Uterus (tissue), 4 donors: ENCODE results near the gene ETS1. TPM values are rescaled to one million over a fixed set of nuclear protein-coding genes. Genes with fewer than 3 reads are reported as not detected.

Source experiments
- DNase-seq, 2 donors: peaks; one replicate each; pipeline ENCODE4 v3.0.0-alpha.2; 2019 to 2020
- H3K27ac ChIP-seq, 2 donors: fragments of 200-600 bp; sonication (generic); 1 replicate in 1 of 2; 2 replicates in 1 of 2; pipeline ENCODE4 v1.5.1; 2016 to 2018
- H3K27me3 ChIP-seq, 2 donors: fragments of 200-600 bp; sonication (generic); one replicate each; pipeline ENCODE4 v1.5.1; 2018 to 2019; ENCODE audit warnings: control low read depth in 1 of 2
- H3K36me3 ChIP-seq, 2 donors: fragments of 200-600 bp; sonication (generic); one replicate each; pipeline ENCODE4 v1.5.1; 2019; ENCODE audit warnings: control low read depth in 1 of 2
- H3K4me1 ChIP-seq, 2 donors: fragments of 200-600 bp; sonication (generic); one replicate each; pipeline ENCODE4 v1.5.1; 2018 to 2019; ENCODE audit warnings: control low read depth in 1 of 2
- H3K4me3 ChIP-seq, 2 donors: fragments of 200-600 bp; sonication (generic); 1 replicate in 1 of 2; 2 replicates in 1 of 2; pipeline ENCODE4 v1.5.1; 2018 to 2019; ENCODE audit warnings: mild to moderate bottlenecking in 1 of 2
- H3K9me3 ChIP-seq, 2 donors: fragments of 200-600 bp; sonication (generic); one replicate each; pipeline ENCODE4 v1.5.1; 2019; ENCODE audit warnings: control low read depth in 1 of 2
- CTCF ChIP-seq, 4 experiments: fragments of 200-600 bp in 2 of 4; fragments of 450-650 bp in 2 of 4; sonication (generic) in 2 of 4; IDR thresholded peaks; one replicate each; pipeline ENCODE4 v1.5.1; 2016 to 2019; ENCODE audit warnings: antibody characterized with exemption in 4 of 4, mild to moderate bottlenecking in 2 of 4, moderate library complexity in 1 of 4
- POLR2A ChIP-seq, 2 donors: fragments of 450-650 bp; IDR thresholded peaks; one replicate each; pipeline ENCODE4 v1.6.1; 2016; ENCODE audit warnings: antibody characterized with exemption in 2 of 2, mild to moderate bottlenecking in 1 of 2, moderate library complexity in 1 of 2
- intact Hi-C: fragments of 100-400 bp; cut with DNase I; formaldehyde crosslinking; loops from one replicate; pipeline ENCODE4 v1.15.1; 2023; ENCODE audit warnings: low total_unique reads
- total RNA-seq, 4 donors: library from RNA; depleted of rRNA in 3 of 4; stranded (reverse); fragments of >200 nt in 3 of 4; gene quantifications; one replicate each; pipeline versions ENCODE4 v1.1.0 to v1.2.4, GENCODE V29; 2014 to 2023
- donor health status: DM: yes; HTN: yes; CAD: no.

Gene ETS1
- total RNA-seq, 4 donors from 2014 or later: 24.1 to 80.9 (median 58.3) TPM

GRCh38 chr11:128494418-128495332, 92.7 kb downstream of the ETS1 start:
- H3K36me3 ChIP-seq: no peaks in the 10 kb centered on the region
- no peak for DNase-seq
- H3K4me3 ChIP-seq: no peak overlapping the region
- peaks cover 0 to 14% of the 10 kb centered on the region in 2 donors for H3K4me1 ChIP-seq
- intact Hi-C loops: no loop called here
- H3K27me3 ChIP-seq: no peaks in the 10 kb centered on the region
- TF ChIP-seq POLR2A (IDR thresholded peaks at IDR 0.05) (no peak), CTCF (IDR thresholded peaks at IDR 0.05) (no peak)
- H3K9me3 ChIP-seq: no peaks in the 10 kb centered on the region
- peak overlapping the region; percentile 57 to 67 for H3K27ac ChIP-seq

DNA sequence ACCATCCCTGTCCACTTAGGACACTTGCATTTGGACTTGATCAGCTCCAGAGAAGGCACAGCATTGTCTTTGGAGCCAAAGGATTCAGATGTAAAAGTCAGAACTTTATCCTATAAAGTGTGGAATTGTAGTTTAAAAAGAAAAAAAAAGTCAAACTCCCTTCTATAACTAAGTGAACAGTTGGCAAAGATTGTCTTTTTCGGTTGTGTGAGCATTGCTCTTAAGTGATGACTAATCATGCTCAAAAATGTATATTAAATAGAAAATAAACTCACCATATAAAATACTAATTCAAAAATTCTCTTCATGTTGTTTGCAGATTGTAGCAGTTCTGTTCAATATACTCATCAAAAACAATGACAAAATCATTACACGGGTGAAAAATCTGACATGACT, 93.8 kb downstream of the ETS1 start:
- Histone ChIP-seq H3K9me3 (no peaks in the 10 kb centered on the region), H3K4me1 (peaks cover 0 to 14% of the 10 kb centered on the region in 2 donors), H3K27me3 (no peaks in the 10 kb centered on the region), H3K4me3 (no peak overlapping the region), H3K36me3 (no peaks in the 10 kb centered on the region), H3K27ac (peak overlapping the region; percentile 37 to 67)
- intact Hi-C loops: no loop called here
- TF ChIP-seq CTCF (IDR thresholded peaks at IDR 0.05) (no peak), POLR2A (IDR thresholded peaks at IDR 0.05) (no peak)
- no peak for DNase-seq

GRCh38 chr11:128492903-128493569, 94.3 kb downstream of the ETS1 start:
- TF ChIP-seq POLR2A (IDR thresholded peaks at IDR 0.05): no peak
- no peak for TF ChIP-seq CTCF (IDR thresholded peaks at IDR 0.05)
- no peaks in the 10 kb centered on the region for H3K36me3 ChIP-seq
- intact Hi-C loops: no loop called here
- H3K4me3 ChIP-seq: no peak overlapping the region
- peaks cover 0 to 14% of the 10 kb centered on the region in 2 donors for H3K4me1 ChIP-seq
- no peaks in the 10 kb centered on the region for H3K9me3 ChIP-seq
- H3K27me3 ChIP-seq: no peaks in the 10 kb centered on the region
- no peak for DNase-seq
- H3K27ac ChIP-seq: peak overlapping the region; percentile 37 to 67

DNA sequence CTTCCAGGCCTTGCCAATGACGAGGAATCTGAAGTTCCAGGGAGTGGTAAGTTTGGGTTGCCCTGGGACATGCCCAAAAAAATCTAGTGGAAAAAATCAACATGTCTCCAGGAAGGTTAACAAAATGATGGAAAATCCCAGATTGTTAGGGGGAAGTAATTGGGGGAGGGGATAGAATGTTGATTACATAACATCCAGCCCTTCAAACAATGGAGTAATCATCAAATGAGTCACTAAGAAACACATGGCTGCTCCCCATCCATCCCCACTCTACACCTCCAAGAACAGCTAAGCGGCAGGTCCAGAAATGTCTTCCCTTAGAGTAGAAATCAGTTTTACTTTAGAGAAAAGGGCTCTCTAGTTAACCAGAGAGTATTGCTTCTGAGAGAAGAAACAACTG, 94.9 kb downstream of the ETS1 start:
- TF ChIP-seq POLR2A (IDR thresholded peaks at IDR 0.05) (no peak), CTCF (IDR thresholded peaks at IDR 0.05) (no peak)
- Histone ChIP-seq H3K9me3 (no peaks in the 10 kb centered on the region), H3K27ac (peak overlapping the region; percentile 37 to 67), H3K4me3 (no peak overlapping the region), H3K36me3 (no peaks in the 10 kb centered on the region), H3K4me1 (peaks cover 0 to 14% of the 10 kb centered on the region in 2 donors), H3K27me3 (no peaks in the 10 kb centered on the region)
- intact Hi-C loops: no loop called here
- no peak for DNase-seq
